HG03039 (cell line): ENCODE results near the gene CNOT3.
"Not testable (repeated sequence)": the region's sequence is repeated elsewhere in the genome, so short reads cannot be mapped to it uniquely, and the experiment has no call there.

ENCODE experiments used
- ATAC-seq: cut with Tn5 transposase; IDR thresholded peaks from one replicate; pipeline ENCODE4 v1.9.1; 2021; ENCODE audit warnings: mild to moderate bottlenecking, moderate library complexity; ENCODE audit not compliant: unreplicated experiment

Gene CNOT3

GRCh38 chr19:54137699-54138488, at the start of gene CNOT3:
TSS of gene CNOT3 (plus strand) at chr19:54137762. CDS start at chr19:54142979, 5,217 bp downstream.
- ATAC-seq = no peak

DNA sequence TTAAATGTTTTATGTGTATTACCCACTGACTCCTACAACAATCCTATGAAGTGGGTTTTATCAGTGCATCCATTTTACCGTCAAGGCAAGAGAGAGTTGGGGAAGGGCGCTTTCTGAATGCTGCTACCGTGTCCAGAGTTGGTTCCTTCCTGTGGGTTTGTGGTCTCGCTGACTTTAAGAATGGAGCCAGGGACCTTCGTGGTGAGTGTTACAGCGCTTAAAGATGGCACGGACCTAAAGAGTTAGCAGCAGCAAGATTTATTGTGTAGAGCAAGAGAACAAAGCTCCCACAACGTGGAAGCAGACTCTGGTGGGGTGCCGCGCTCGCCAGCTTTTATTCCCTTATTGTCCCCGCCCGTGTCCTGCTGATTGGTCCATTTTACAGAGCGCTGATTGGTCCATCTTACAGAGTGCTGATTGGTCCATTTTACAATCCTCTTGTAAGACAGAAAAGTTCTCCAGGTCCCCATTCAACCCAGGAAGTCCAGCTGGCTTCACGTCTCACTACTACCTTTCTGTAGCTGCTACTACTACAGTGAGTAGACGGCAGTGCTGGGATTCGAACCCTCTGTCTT, 43.0 kb upstream of the CNOT3 start:
- ATAC-seq = no peak

DNA sequence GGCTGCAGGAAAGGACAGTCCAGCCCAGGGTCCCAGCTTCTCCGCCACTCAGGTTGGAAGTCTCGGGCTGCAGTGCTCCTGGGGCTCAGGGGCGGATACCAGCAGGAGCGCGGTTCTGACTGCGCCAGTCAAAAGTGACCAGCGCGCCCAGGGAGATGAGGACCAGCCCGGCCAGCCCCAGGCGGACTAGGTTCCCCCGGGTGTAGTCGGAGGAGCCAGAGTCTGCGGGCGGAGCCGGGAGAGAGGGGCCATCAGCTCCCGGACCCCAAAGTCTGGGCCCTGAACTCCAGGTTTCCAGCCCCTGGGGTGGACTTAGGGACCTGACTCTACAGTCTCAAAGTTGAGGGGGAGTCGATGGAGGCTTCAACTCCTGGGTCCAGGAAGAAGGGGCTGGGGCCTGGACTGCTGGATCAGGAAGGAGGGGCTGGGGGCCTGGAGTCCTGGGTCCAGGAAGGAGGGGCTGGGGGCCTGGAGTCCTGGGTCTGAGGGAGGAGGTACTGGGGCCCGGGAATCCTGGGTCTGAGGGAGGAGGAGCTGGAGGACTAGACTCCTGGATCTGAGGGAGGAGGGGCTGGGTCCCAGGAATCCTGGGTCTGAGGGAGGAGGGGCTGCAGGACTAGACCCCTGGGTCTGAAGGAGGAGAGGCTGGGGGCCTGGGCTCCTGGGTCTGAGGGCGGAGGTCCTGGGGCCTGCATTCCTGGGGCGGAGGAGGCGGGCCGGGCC, 42.3 kb upstream of the CNOT3 start:
- no peak for ATAC-seq

DNA sequence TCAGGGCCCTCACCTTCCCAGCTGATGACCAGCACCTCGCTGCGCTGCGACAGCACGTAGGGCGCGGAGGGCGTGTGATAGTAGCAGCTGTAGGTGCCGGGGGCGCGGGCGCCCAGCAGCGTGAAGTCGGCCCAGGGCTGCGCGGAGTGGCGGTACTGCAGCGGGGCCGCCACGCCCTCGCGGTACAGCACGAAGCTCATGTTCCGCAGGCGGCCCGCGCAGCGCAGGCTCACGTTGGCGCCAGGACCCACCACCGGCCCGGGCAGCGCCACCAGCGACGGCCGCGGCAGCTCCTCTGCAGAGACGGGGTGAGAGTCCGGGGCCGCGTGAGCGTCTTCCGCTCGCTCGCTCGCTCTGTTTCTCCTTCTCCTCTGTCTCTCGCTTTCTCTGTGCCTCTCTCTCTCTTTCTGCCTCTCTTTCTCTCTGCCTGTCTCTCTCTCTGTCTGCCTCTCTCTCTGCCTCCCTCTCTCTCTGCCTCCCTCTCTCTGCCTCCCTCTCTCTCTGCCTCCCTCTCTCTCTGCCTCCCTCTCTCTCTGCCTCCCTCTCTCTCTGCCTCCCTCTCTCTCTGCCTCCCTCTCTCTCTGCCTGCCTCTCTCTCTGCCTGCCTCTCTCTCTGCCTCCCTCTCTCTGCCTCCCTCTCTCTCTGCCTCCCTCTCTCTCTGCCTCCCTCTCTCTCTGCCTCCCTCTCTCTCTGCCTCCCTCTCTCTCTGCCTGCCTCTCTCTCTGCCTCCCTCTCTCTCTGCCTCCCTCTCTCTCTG, 41.5 kb upstream of the CNOT3 start:
- not testable (repeated sequence) for ATAC-seq

DNA sequence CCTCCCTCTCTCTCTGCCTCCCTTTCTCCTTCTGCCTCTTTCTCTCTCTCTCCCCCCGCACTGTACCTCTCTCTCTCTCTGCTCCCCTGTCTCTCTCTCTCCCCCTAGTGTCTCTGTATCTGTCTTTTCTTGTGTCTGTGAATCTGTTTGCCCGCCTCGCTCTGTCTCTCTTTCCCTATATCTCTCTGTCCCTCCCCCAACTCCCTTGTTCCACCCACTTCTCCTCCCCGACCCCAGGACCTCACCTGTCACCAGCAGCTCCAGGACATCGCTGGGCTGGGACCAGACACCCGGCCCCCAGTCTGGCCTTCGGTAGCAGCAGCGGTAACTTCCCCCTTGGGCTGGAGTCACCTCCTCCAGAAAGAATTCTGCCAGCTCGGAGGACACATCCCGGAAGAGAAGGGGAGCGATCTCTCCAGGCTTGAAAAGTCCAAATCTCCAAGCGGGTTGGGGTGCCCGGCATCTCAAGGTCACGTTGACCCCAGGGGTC, 40.9 kb upstream of the CNOT3 start:
- ATAC-seq = no peak

GRCh38 chr19:54099190-54099902, 38.2 kb upstream of the CNOT3 start:
- no peak for ATAC-seq

- not testable (repeated sequence) for ATAC-seq
Observed at GRCh38 chr19:54099903-54100255, 37.7 kb upstream of the CNOT3 start.

- no peak for ATAC-seq
Observed at GRCh38 chr19:54100561-54100960, 37.0 kb upstream of the CNOT3 start, which contains the start of gene OSCAR. TSS of gene OSCAR (minus strand) at chr19:54100803. CDS start at chr19:54100792, 11 bp downstream.

GRCh38 chr19:54102421-54103169, 35.0 kb upstream of the CNOT3 start, which contains the start of gene NDUFA3:
TSS of gene NDUFA3 (plus strand) at chr19:54102855. CDS start at chr19:54102879, 24 bp downstream.
- peak; percentile 91 for ATAC-seq

- no peak for ATAC-seq
Observed at GRCh38 chr19:54104998-54105715, 32.4 kb upstream of the CNOT3 start.

DNA sequence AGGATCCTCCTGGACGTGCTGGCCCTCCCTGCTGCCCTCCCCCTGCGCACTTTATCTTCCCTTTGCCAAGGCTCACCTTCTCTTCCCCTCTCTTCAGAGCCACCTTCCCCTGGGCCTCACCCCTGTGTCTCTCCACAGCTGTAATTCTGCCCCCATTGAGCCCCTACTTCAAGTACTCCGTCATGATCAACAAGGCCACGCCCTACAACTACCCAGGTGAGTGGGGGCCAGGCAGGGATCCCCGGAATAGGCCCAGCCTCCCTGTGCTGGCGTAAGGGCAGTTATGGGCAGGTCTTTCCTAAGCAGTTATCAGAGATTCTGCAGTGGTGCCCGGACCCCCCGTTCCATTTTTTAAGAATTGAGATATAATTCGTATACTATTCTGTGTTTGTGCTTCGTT, 31.8 kb upstream of the CNOT3 start:
- no peak for ATAC-seq

GRCh38 chr19:54106716-54107115, 30.8 kb upstream of the CNOT3 start:
- ATAC-seq = no peak

GRCh38 chr19:54107876-54108490, 29.6 kb upstream of the CNOT3 start:
- ATAC-seq = no peak

DNA sequence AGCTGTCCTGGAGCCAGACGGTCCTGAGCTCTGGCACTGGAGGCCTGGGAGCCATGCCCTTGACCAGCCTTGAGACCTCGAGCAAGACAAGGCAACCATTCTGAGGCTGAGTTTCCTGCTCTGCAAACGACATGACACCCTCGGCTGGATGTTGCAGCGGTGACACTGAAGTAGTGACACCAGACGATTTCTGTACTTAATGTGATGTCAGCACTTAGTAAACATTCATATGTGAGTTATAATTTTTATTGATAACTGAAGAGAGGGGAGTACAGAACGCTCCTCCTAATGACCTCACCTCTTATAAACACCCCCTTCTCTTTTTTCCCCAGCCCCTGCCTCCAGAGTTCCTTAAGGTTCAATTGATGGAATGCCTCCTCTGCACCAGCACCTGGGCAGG, 29.1 kb upstream of the CNOT3 start:
- no peak for ATAC-seq

- no peak for ATAC-seq
Observed at GRCh38 chr19:54109651-54110050, 27.9 kb upstream of the CNOT3 start.

DNA sequence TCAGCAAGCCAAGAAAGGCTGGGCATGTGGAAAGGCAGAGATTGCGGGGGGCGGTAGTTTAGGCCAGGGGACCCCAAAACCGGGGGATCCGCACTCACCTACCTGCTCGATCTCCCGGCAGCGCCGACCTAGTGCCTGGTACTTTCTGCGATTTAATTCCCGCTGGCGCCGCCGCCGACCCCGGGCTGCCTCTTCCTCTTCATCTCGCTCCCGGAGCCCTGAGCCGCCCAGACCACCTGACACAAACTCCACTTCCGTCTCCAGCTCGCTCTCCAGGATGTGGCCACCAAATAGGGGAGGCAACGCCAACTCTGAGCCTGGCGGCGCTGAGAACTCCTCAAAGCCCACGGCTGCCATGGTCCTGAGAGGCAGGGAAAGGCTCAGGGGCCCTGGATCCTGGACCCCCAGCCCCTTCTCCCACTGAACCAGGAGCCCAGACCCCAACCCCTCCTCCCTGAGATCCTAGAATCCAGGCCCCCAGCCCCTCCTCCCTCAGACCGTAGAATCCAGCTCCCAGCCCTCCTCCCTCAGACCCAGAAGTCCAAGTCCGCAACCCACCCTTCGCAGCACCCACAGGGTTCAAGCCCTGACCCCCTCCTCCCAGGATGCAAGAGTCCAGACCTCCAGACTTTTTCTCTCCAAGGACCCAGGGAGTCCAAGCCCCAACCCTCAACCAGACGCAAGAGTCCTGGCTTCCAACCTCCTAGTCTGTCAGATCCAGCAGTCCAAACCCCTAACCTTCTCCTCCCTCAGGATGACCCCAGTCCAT, 23.0 kb upstream of the CNOT3 start:
- no peak for ATAC-seq
